Heart left ventricle (tissue), 13 donors: ENCODE data around the gene NFIC.

Experiments
- POLR2A ChIP-seq, 2 donors: fragments of 450-650 bp; IDR thresholded peaks; one replicate each; pipeline ENCODE4 v1.6.1; 2017; ENCODE audit warnings: antibody characterized with exemption in 2 of 2, mild to moderate bottlenecking in 2 of 2, moderate library complexity in 2 of 2
- TF ChIP-seq, protein P1 (sequence below), 12 donors: fragments of 200-600 bp; sonication (generic) in 4 of 12; IDR thresholded peaks; one replicate each; pipeline versions ENCODE4 v1.5.0 to v1.8.0; 2018 to 2022; ENCODE audit warnings: antibody characterized with exemption in 12 of 12, mild to moderate bottlenecking in 5 of 12
- donor health status: ischemic (EF 13 %, LVEDD 7.1; RV severe dilation, severe dysfunction).
- donor health status: DM: no; HTN: yes; CAD: no.
- donor health status: DM: no; HTN: no; CAD: no.
- donor health status: ischemic (EF 25% LVEDD 6.9; RV normal size, moderate dysfunction).
- donor health status: ischemic (EF 25% LVEDD 5.7; RV mildly dilated, moderate dysfunction).
- donor health status: ischemic (EF 35%, LVEDD 5.7; RV mildly dilated, moderate dysfunction).
- donor health status: nonischemic (EF 11% LVEDD 7.7; RV severe dilation, severe dysfunction).
- donor health status: DM: yes; HTN: yes; CAD: no.
- donor health status: PGD.
- donor health status: ischemic (EF 29% LVEDD 5.4; RV normal size, mild dysfunction).
- donor health status: nonischemic (EF 23%, LVEDD 6.1; RV moderate dilation, normal function).

- TF ChIP-seq, protein P1, sequence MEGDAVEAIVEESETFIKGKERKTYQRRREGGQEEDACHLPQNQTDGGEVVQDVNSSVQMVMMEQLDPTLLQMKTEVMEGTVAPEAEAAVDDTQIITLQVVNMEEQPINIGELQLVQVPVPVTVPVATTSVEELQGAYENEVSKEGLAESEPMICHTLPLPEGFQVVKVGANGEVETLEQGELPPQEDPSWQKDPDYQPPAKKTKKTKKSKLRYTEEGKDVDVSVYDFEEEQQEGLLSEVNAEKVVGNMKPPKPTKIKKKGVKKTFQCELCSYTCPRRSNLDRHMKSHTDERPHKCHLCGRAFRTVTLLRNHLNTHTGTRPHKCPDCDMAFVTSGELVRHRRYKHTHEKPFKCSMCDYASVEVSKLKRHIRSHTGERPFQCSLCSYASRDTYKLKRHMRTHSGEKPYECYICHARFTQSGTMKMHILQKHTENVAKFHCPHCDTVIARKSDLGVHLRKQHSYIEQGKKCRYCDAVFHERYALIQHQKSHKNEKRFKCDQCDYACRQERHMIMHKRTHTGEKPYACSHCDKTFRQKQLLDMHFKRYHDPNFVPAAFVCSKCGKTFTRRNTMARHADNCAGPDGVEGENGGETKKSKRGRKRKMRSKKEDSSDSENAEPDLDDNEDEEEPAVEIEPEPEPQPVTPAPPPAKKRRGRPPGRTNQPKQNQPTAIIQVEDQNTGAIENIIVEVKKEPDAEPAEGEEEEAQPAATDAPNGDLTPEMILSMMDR (IDR thresholded peaks at IDR 0.05) = no peak
- TF ChIP-seq POLR2A (IDR thresholded peaks at IDR 0.05) = no peak
Measured at GRCh38 chr19:3362217-3362906, 4.0 kb upstream of the NFIC start.
